Osteoblast (primary cell): Measurements from ENCODE around the gene USB1. TPM values are rescaled to one million over a fixed set of nuclear protein-coding genes. Genes with fewer than 3 reads are reported as not detected.

Experiments
- DNase-seq: peaks from one replicate; pipeline ENCODE4 v3.0.0; 2011; ENCODE audit warnings: low spot score, mixed read lengths; ENCODE audit not compliant: insufficient read length; ENCODE audit errors: missing footprints
- H2AFZ ChIP-seq: 2 replicates; pipeline ENCODE4 v1.6.0; 2011; ENCODE audit warnings: mild to moderate bottlenecking, low read length
- H3K27ac ChIP-seq: 2 replicates; pipeline ENCODE4 v1.5.1; 2011; ENCODE audit warnings: mild to moderate bottlenecking, low read depth, low read length, moderate library complexity
- H3K27me3 ChIP-seq: 2 replicates; pipeline ENCODE4 v1.6.0; 2012; ENCODE audit warnings: mild to moderate bottlenecking, control low read depth, inconsistent platforms, low read length, moderate library complexity; ENCODE audit not compliant: insufficient read depth
- H3K36me3 ChIP-seq: 2 replicates; pipeline ENCODE4 v1.5.1; 2011; ENCODE audit warnings: mild to moderate bottlenecking, low read length, control low read depth, moderate library complexity; ENCODE audit not compliant: insufficient read depth
- H3K4me1 ChIP-seq: 2 replicates; pipeline ENCODE4 v1.5.1; 2011; ENCODE audit warnings: mild to moderate bottlenecking, low read length, control low read depth, moderate library complexity; ENCODE audit not compliant: insufficient read depth
- H3K4me2 ChIP-seq: 2 replicates; pipeline ENCODE4 v1.6.0; 2011; ENCODE audit warnings: mild to moderate bottlenecking, low read length; ENCODE audit not compliant: insufficient read depth
- H3K4me3 ChIP-seq: fragments of 200-600 bp; sonication (generic); 3 replicates; pipeline ENCODE4 v1.5.1; 2012; ENCODE audit warnings: mild to moderate bottlenecking, low read length, inconsistent platforms; ENCODE audit not compliant: insufficient read depth
- H3K79me2 ChIP-seq: 2 replicates; pipeline ENCODE4 v1.6.0; 2012; ENCODE audit warnings: mild to moderate bottlenecking, low read length, control low read depth, inconsistent platforms; ENCODE audit not compliant: insufficient read depth
- H3K9me3 ChIP-seq: 2 replicates; pipeline ENCODE4 v1.5.1; 2011; ENCODE audit warnings: low read depth, low read length, control low read depth
- H4K20me1 ChIP-seq: 2 replicates; pipeline ENCODE4 v1.6.0; 2012; ENCODE audit warnings: mild to moderate bottlenecking, low read length, control low read depth; ENCODE audit not compliant: insufficient read depth
- CTCF ChIP-seq: IDR thresholded peaks from 2 replicates; pipeline ENCODE4 v1.5.1; 2011; ENCODE audit warnings: mild to moderate bottlenecking, low read depth, low read length, moderate library complexity; ENCODE audit errors: extremely low read depth
- total RNA-seq: library from RNA; depleted of rRNA; stranded (reverse); fragments of >200 nt; gene quantifications from 2 replicates; pipeline ENCODE4 v1.2.3, GENCODE V29; 2012

The USB1 gene
- total RNA-seq, 1 donor, result 19.2 TPM

GRCh38 chr16:58040945-58041627 lies 39.9 kb downstream of the USB1 start:
- H3K79me2 ChIP-seq, result no peaks in the 10 kb centered on the region
- peak; percentile 81 for DNase-seq
- H4K20me1 ChIP-seq, result no peaks in the 10 kb centered on the region
- H3K4me1 ChIP-seq, result no peaks in the 10 kb centered on the region
- H3K27ac ChIP-seq, result no peak overlapping the region
- H3K36me3 ChIP-seq, result no peaks in the 10 kb centered on the region
- no peaks in the 10 kb centered on the region for H3K9me3 ChIP-seq
- no peak overlapping the region for H3K4me2 ChIP-seq
- no peak for TF ChIP-seq CTCF
- H2AFZ ChIP-seq, result no peak overlapping the region
- no peaks in the 10 kb centered on the region for H3K27me3 ChIP-seq
- no peak overlapping the region for H3K4me3 ChIP-seq

- Histone ChIP-seq H3K4me3 (no peak overlapping the region), H3K9me3 (no peaks in the 10 kb centered on the region), H4K20me1 (no peaks in the 10 kb centered on the region), H3K4me1 (no peaks in the 10 kb centered on the region), H2AFZ (no peak overlapping the region), H3K36me3 (no peaks in the 10 kb centered on the region), H3K27ac (no peak overlapping the region), H3K79me2 (no peaks in the 10 kb centered on the region), H3K4me2 (no peak overlapping the region), H3K27me3 (no peaks in the 10 kb centered on the region)
- peak; percentile 58 for DNase-seq
- TF ChIP-seq CTCF, result no peak
Measured at GRCh38 chr16:58041628-58041955, 40.4 kb downstream of the USB1 start.

- H2AFZ ChIP-seq, result no peak overlapping the region
- H3K4me1 ChIP-seq, result no peaks in the 10 kb centered on the region
- H3K9me3 ChIP-seq, result no peaks in the 10 kb centered on the region
- DNase-seq, result peak; percentile 76
- no peaks in the 10 kb centered on the region for H3K36me3 ChIP-seq
- no peak overlapping the region for H3K4me2 ChIP-seq
- no peaks in the 10 kb centered on the region for H3K79me2 ChIP-seq
- no peaks in the 10 kb centered on the region for H3K27me3 ChIP-seq
- no peak overlapping the region for H3K4me3 ChIP-seq
- H3K27ac ChIP-seq, result no peak overlapping the region
- TF ChIP-seq CTCF, result no peak
- no peaks in the 10 kb centered on the region for H4K20me1 ChIP-seq
Measured at GRCh38 chr16:58042001-58042885, 41.0 kb downstream of the USB1 start.

GRCh38 chr16:58042886-58043515 lies 41.8 kb downstream of the USB1 start:
- Histone ChIP-seq H3K27me3 (no peaks in the 10 kb centered on the region), H3K27ac (no peak overlapping the region), H3K79me2 (no peaks in the 10 kb centered on the region), H3K4me2 (no peak overlapping the region), H3K9me3 (no peaks in the 10 kb centered on the region), H3K4me3 (no peak overlapping the region), H2AFZ (no peak overlapping the region), H3K36me3 (no peaks in the 10 kb centered on the region), H4K20me1 (no peaks in the 10 kb centered on the region), H3K4me1 (no peaks in the 10 kb centered on the region)
- no peak for TF ChIP-seq CTCF
- peak; percentile 87 for DNase-seq
